Ovary (tissue), 3 donors: ENCODE data around the gene ANKRD65.

Experiments
- CTCF ChIP-seq, 3 donors: fragments of 450-650 bp in 2 of 3; fragments of 200-600 bp in 1 of 3; IDR thresholded peaks; one replicate each; pipeline versions ENCODE4 v1.5.1 to v1.8.0; 2016 to 2022; ENCODE audit warnings: antibody characterized with exemption in 3 of 3, mild to moderate bottlenecking in 1 of 3
- EP300 ChIP-seq: sonication (generic); formaldehyde crosslinking; IDR thresholded peaks from one replicate; pipeline ENCODE4 v1.6.1; 2017; ENCODE audit warnings: antibody characterized with exemption
- POLR2A ChIP-seq: fragments of 450-650 bp; IDR thresholded peaks from one replicate; pipeline ENCODE4 v1.6.1; 2017; ENCODE audit warnings: antibody characterized with exemption, mild to moderate bottlenecking, moderate library complexity
- donor health status: DM: no; HTN: no; CAD: no.

- no peak for TF ChIP-seq CTCF (IDR thresholded peaks at IDR 0.05)
- TF ChIP-seq EP300 = no peak
- no peak for TF ChIP-seq POLR2A
These were observed 15.6 kb upstream of the ANKRD65 start for GRCh38 chr1:1436630-1437032.
